ENCODE data around the gene WDR82. TPM values are rescaled to one million over a fixed set of nuclear protein-coding genes. Genes with fewer than 3 reads are reported as not detected.

WDR82 gene
- total and polyA plus RNA-seq, 2 of the 4 experiments (the other 2 are of a cell fraction): 38.1 to 68.1 TPM

DNA sequence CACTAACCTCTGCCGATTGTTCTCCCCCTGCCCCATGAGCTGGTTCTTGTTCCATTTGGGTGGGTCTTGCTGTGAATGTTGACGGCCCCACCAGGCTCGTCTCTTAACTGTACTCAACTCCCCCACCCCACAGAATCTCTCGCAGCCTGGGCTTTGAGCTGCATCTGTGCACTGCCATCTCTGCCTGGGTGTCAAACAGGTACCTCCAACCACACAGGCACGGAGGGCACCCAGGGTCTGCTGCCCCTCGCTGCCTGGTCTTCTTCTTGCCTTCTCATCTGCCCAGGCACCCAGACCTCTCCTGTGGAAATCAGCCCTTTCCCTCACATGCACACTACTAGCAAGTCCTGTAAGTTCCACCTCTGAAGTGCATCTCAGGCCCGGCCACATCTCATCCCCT lies 63.1 kb downstream of the WDR82 start:
- Histone ChIP-seq H3K4me2 (ENCODE audit: low read depth, low read length) (no peak overlapping the region), H2BK20ac (ENCODE audit: low read depth, low read length) (no peak overlapping the region), H3K9me1 (ENCODE audit: insufficient read depth, low read length) (peaks cover 16% of the 10 kb centered on the region), H4K20me1 (ENCODE audit: insufficient read depth, low read length) (peaks cover 12% of the 10 kb centered on the region), H2AFZ (replicated peaks; ENCODE audit: low read length, poor library complexity) (no peak overlapping the region), H4K8ac (ENCODE audit: low read depth in 2 of 2, low read length in 2 of 2) (no peak overlapping the region), H3K27ac (ENCODE audit: insufficient read depth, low read length) (no peak overlapping the region), H3K4me3 (ENCODE audit: insufficient read depth, low read depth, low read length) (no peak overlapping the region), H4K5ac (ENCODE audit: low read depth, low read length) (no peak overlapping the region), H3K79me1 (ENCODE audit: low read depth in 1 of 2, low read length in 2 of 2) (peaks cover 2 to 13% of the 10 kb centered on the region in 2 experiments; a peak in 1 of 4 replicates), H3K56ac (ENCODE audit: extremely low read depth, insufficient read depth, low read length) (no peak overlapping the region), H3K14ac (replicated peaks; ENCODE audit: low read depth, low read length) (no peak overlapping the region), H3K4ac (ENCODE audit: low read depth, low read length) (no peak overlapping the region), H3K18ac (ENCODE audit: low read depth, low read length) (no peak overlapping the region), H3K9ac (ENCODE audit: low read depth, low read length) (no peak overlapping the region), H2AK9ac (replicated peaks; ENCODE audit: low read depth, low read length, poor library complexity) (peak overlapping the region; percentile 52), H2AK5ac (ENCODE audit: low read depth, low read length) (no peak overlapping the region), H3K4me1 (ENCODE audit: control insufficient read depth, insufficient read depth, low read length) (peaks cover 8% of the 10 kb centered on the region), H4K91ac (ENCODE audit: insufficient read depth, low read depth, low read length) (no peak overlapping the region), H3K27me3 (ENCODE audit: control insufficient read depth, insufficient read depth, low read length) (no peaks in the 10 kb centered on the region), H3K23ac (ENCODE audit: low read depth, low read length) (no peak overlapping the region), H3K36me3 (ENCODE audit: control insufficient read depth, insufficient read depth, low read length) (peaks cover 43% of the 10 kb centered on the region), H2BK15ac (ENCODE audit: low read depth, low read length) (no peak overlapping the region), H2BK120ac (ENCODE audit: low read depth, low read length) (no peak overlapping the region), H3K9me3 (ENCODE audit: control insufficient read depth, insufficient read depth, low read length) (no peaks in the 10 kb centered on the region), H2BK5ac (ENCODE audit: low read depth, low read length, poor library complexity, severe bottlenecking) (no peak overlapping the region)
- no peak for DNase-seq
- BruUV-seq (replicated peaks): no TSS peak
- TF ChIP-seq MXI1 (IDR thresholded peaks at IDR 0.05; ENCODE audit: borderline replicate concordance, low read depth, low read length): no peak
- no peak for TF ChIP-seq CHD1 (IDR thresholded peaks at IDR 0.05; ENCODE audit: low read depth, low read length)
- TF ChIP-seq, protein P1, sequence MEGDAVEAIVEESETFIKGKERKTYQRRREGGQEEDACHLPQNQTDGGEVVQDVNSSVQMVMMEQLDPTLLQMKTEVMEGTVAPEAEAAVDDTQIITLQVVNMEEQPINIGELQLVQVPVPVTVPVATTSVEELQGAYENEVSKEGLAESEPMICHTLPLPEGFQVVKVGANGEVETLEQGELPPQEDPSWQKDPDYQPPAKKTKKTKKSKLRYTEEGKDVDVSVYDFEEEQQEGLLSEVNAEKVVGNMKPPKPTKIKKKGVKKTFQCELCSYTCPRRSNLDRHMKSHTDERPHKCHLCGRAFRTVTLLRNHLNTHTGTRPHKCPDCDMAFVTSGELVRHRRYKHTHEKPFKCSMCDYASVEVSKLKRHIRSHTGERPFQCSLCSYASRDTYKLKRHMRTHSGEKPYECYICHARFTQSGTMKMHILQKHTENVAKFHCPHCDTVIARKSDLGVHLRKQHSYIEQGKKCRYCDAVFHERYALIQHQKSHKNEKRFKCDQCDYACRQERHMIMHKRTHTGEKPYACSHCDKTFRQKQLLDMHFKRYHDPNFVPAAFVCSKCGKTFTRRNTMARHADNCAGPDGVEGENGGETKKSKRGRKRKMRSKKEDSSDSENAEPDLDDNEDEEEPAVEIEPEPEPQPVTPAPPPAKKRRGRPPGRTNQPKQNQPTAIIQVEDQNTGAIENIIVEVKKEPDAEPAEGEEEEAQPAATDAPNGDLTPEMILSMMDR (conservative IDR thresholded peaks at IDR 0.05; ENCODE audit: low read depth, low read length): no peak
- TF ChIP-seq RAD21 (IDR thresholded peaks at IDR 0.05; ENCODE audit: low read length): no peak
- no peak for TF ChIP-seq MAFK (IDR thresholded peaks at IDR 0.05; ENCODE audit: low read depth, low read length)
- ChIA-PET CTCF (no interaction called here), POLR2A (ENCODE audit: unreplicated experiment) (no interaction called here)
- in situ Hi-C loops (cut with MboI; ENCODE audit: low sequenced_read_pairs): no loop called here
- no peak for ATAC-seq (ENCODE audit: low read depth)
- 83% methylated on average over 3 of the region's 7 CpGs; no CpG with 5 or more reads in 1 of the 2 experiments for WGBS, 2 experiments (ENCODE audit: extremely low coverage in 2 of 2, insufficient read length in 1 of 2)
- dilution Hi-C loops (cut with HindIII; ENCODE audit: low sequenced_read_pairs, unreplicated experiment): no loop called here
- intact Hi-C loops (cut with micrococcal nuclease): no loop called here

All from IMR-90 (cell line).